Stimulated activated CD4-positive, alpha-beta T cell treated with anti-CD3 and anti-CD28 coated beads, TNF-alpha, amount 100 ng/mL, for 24 hours (primary cell): ENCODE data around the gene DAZAP1.

Experiments
- DNase-seq, 3 experiments: peaks; one replicate each; pipeline ENCODE4 v3.0.0-alpha.2; 2020; ENCODE audit warnings: low read depth in 3 of 3

DAZAP1 gene

GRCh38 chr19:1377176-1377964 lies 30.0 kb upstream of the DAZAP1 start:
- DNase-seq = no peak

DNA sequence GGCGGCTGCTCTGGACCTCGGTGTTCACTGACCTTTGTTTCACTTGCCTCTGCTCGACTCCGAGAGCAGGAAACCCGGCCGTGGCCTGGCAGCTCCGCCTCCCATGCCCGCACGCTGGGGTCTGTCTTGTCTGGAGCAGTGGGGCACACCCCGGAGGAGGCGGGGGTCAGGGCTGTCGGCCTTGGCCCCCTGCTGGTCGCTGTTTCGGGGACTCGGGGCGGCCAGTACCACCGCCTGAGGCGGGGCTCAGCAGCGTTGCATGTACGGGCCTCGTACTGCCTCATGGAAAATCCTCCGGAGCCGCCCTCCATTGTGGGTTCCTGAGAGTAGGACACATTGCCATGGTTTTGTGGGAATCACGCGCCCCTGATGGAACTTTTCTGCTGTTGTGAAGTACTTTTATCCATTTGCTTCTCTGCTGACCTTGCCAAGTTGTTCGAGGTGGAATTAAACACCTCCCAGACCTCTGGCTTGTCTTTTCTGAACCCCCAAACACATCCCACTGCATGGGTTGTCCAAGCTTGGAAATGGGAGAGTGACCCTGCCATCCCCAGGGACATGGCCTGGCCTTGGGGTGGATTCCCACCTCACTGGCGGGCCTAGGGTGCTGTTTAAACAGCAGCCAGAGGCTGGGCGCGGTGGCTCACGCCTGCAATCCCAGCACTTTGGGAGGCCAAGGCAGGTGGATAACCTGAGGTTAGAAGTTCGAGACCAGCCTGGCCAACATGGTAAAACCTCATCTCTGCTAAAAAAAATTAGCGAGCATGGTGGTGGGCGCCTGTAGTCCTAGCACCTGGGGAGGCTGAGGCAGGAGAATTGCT lies 29.2 kb upstream of the DAZAP1 start:
- DNase-seq = no peak

DNA sequence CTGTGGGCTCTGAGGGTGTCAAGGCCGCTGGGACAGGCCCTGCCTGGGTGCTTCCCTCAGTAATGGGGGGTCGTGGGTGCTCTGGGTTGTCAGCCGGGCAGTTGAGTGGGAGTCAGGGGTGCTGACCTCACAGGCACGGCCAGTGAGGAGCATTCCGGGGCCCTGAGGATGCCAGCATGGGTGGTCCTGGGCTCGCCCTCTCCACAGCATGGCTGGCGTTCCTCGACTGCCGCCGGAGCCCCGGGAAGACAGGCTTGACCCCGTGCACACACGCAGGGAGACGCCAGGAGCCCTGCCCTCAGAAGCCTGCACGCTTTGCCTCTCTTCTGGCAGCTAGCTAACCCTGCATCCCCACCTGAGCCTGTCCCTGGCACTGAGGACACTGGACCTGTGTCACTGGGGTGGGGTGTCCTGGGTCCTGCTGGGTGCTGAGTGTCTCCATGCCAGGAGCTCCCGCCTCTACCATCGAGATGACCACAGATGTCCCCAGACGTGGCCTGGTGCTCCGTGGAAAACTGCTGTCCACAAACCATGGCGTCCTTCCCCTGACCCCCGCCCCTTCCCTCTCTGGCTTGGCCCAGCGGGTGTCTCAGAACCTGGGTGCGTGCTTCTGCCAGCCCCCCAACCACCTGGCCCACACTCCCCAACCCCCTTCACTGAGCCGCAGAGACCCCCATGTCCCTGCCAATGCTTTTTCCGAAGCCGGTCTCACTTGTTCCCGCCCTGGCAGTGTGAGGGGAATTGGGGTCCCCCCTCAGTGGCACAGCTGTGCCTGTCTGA lies 28.1 kb upstream of the DAZAP1 start:
- no peak for DNase-seq

- DNase-seq = no peak
These were observed 27.4 kb upstream of the DAZAP1 start for GRCh38 chr19:1379961-1380489.

- no peak for DNase-seq
These were observed 25.1 kb upstream of the DAZAP1 start for GRCh38 chr19:1382250-1382649.

DNA sequence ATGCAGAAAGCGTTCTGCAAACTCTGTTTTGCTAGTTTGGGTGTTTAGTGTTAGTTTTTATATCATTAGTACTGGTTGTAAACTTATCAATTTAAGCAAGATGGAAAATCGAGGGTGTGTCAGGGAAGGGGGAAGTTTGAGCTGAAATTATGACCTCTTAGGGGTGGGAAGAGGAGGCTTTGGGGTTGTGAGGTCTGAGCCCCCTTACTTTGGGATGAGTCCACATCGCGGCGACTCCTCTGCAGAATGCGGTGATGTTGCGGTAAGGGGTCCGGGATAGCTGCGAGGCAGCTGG lies 24.4 kb upstream of the DAZAP1 start:
- DNase-seq = no peak

- DNase-seq = peak; percentile 86 to 90 (median 88)
These were observed 23.9 kb upstream of the DAZAP1 start, which contains the start of gene NDUFS7 for GRCh38 chr19:1383312-1384084. NDUFS7 (plus strand) TSS chr19:1383907; CDS start chr19:1383927, 20 bp downstream.

- no peak for DNase-seq
These were observed 23.3 kb upstream of the DAZAP1 start for GRCh38 chr19:1384085-1384462.

DNA sequence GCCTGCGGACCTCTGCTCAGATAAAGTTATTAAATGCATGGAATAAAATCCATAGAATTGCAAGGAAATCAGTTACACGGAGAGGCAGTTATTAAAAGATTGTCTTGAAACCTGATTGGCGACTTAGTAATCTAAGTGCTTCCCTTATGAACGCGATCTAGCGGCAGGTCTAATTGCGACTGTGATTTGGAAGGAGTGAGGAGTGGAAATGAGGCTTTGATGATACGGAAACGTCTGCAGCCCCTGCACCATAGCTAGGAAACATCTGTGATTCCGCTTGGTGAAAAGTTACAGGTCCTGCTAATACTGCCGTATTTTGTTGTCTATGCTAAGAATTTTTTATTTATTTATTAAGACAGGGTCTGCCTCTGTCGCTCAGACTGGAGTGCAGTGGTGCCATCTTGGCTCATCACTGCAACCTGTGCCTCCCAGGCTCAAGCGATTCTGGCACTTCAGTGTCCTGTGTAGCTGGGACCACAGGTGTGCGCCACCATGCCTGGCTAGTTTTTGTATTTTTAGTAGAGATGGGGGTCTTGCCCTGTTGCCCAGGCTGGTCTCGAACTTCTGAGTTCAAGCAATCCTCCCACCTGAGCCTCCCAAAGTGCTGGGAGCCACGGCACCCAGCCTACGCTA lies 22.8 kb upstream of the DAZAP1 start:
- DNase-seq = no peak

DNA sequence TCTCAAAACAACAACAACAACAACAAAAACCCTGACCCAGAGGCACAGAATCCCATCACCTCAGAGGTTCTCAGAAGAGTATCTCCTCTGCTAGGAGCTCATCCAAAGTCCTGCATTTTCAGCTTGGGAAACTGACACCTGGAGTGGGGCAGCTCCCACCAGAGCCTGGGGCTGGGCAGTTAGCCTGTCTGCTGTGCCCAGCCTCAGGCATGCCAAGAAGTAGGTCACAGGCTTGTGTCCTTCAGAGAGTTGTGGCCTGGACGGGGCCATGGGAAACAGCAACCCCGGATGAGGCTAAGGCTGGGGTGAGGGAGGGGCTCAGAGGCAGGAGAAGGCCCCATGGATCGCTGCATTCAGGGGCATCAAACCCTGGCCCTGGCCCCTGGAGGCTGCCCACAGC lies 21.6 kb upstream of the DAZAP1 start:
- no peak for DNase-seq

DNA sequence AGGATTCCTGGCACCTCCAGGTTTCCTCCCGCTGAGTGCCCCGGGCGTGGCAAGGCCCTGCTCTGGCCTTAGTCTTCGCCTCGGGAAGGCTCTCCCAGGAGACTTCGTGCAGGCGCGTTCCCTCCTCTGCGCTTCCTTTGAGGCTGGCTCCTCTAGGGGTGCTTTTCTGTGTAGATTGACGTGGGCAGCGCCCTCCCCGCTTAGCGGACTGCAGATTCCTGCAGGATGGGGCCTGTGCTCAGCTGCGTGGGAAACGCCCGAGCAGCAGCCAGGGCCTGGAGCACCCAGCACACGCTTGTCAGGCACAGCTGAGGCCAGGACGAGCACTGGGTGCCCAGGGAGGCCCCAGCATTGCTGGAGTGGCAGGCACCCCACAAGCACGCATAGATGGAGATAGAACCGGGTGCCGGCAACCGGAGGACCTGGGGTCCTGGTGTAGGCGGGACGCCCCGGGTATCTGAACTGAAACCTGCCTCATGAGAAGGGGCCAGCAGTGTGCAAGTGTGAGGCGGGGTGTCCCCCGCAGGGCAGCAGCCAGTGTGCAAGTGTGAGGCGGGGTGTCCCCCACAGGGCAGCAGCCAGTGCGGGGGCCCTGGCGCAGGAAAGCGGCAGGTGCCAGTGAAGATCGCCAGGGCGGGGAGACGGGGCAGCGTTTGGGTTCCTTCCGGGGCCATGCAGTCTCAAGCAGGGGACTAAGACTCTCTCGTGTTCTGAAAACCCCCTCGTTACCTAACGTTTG lies 20.3 kb upstream of the DAZAP1 start:
- no peak for DNase-seq

DNA sequence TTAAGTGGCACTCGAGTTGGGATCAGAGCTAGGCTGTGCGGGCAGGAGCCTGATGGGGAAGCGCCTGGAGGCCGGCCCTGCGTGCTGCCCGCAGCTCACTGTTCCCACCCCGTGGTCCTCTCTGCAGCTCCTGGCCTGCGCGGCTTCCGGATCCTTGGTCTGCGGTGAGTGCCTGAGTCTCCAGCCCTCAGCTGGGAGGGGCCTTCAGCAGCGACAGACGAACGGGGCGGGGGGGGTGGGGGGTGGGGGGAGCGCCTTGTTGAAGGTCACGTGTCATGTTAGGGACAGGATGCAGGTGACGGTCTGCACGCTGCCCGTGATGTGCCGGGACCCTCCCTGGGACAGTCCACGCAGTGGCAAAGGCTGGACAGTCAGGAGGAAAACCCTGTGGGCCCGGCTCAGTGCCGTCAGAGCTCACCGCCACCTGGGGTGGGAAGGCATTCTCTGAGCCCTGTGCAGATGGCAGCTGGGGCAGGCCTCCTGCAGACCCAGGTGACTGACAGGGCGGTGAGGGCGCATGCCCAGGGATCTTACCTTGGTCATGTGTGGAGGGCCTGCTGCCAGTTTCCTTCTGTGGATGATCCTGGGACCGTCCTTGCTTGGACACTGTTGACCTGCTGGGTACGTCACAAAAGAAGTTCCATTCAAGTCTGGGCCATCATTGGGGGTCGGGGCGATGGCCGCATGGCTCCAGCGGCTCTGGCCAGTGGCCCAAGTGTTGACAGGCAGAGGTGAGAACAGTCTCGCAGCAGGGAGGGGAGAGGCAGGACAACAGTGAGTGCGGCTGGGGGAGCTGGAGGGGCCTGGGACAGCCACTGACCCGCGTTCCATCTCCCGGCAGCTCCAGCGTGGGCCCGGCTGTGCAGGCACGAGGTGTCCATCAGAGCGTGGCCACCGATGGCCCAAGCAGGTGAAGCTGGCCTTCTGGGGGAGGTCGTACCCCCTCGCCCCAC lies 19.4 kb upstream of the DAZAP1 start:
- no peak for DNase-seq

- DNase-seq = no peak
These were observed 18.8 kb upstream of the DAZAP1 start for GRCh38 chr19:1388637-1389026.

DNA sequence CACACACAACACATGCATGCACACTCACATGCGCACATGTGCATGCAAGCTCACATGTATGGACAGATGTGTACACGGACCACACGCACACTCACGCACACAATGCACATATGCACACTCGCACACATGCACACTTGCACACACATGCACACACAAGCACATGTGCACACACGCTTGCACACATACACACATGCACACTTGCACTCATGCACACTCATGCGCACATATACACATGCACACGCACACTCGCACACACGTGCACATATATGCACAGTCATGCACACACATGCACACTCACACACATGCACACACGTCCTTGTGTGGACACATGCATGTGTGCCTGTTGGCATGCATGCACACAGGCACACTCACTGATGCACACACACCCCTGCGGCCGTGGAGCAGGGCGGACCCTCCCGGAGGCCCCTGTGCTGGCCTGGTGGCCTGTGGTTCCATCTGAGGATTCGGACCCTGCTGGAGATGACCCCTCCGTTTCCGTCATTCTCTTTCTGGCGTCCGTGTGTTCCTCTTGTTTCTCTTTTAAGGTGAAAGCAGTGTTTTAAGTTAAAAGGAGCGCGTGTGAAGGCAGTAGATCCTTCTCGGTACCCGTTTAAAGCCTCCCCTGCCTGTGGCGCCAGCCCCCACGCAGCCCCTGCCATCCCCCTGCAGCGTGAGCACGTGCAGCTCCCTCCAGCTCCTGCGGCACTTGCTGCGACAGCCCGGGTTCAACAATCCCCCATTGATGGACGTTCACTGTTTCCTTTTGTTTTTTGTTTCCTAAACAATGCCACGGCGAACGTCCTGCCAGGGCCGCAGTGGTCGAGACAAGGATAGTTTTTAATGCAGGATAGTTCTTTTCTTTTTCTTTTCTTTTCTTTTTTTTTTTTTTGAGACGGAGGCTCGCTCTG lies 18.1 kb upstream of the DAZAP1 start:
- DNase-seq = no peak

DNA sequence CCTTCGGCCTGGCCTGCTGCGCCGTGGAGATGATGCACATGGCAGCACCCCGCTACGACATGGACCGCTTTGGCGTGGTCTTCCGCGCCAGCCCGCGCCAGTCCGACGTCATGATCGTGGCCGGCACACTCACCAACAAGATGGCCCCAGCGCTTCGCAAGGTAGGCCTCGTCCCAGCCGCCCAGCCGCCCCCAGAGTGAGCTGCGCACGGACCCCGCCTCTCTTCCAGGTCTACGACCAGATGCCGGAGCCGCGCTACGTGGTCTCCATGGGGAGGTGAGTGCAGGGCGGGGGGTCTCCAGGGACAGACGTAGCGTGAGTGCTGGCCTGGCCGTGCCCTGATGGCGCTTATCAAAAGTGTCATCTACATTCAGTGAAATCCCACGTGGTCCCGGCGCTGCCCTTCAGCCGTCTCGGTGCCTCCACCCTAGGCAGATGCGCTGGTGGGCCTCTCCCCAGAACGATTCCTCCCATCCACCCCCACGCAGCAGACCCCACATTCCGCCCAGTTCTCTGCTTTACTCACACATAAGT lies 16.4 kb upstream of the DAZAP1 start:
- no peak for DNase-seq

DNA sequence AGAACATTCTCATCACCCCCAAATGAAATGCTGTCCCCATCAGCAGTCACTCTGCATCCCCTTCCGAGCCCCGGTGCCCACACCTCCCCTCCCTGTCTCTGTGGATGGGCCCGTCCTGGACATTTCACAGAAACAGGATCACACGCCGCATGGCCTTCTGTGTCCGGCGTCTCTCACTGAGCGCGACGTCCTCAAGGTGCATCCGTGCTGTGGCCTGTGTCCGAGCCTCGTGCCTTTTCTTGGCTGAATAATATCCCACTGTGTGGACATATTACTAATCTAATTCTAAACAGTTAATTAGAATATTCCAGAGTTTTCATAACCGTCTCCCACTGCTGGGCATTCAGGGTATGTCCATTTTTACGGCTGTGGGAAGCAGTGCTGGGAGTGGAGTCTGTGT lies 15.0 kb upstream of the DAZAP1 start:
- DNase-seq = no peak

DNA sequence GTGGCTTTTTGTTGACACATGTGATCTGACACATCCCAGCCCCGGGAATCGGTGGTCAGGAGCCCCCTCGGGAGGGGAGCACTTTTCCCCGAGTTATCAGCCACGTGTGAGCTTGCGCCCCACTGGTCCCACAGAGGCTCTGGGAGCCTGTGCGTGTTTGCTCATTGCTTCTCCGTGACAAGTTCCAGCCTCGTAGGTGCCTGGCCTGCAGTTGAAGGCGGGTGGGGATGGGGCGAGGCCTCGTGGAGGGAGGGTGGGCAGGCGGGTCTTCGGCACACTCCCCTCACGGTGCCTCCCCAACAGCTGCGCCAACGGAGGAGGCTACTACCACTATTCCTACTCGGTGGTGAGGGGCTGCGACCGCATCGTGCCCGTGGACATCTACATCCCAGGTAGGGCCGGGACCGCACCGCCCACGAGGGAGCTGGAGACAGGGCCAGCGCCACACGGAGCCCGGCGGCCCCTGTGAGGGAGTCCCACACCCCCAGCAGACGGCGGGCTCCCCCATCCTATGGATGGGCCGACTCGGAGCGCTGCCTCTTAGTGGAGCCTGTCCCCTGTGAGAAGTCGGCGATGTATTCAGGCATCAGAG lies 14.4 kb upstream of the DAZAP1 start:
- DNase-seq = no peak
